ENCODE measurements around the gene RASA4B. TPM values are rescaled to one million over a fixed set of nuclear protein-coding genes. Genes with fewer than 3 reads are reported as not detected.

RASA4B gene
- total RNA-seq, 4 donors from 2014 or later = 5.0 to 9.1 (median 6.7) TPM

DNA sequence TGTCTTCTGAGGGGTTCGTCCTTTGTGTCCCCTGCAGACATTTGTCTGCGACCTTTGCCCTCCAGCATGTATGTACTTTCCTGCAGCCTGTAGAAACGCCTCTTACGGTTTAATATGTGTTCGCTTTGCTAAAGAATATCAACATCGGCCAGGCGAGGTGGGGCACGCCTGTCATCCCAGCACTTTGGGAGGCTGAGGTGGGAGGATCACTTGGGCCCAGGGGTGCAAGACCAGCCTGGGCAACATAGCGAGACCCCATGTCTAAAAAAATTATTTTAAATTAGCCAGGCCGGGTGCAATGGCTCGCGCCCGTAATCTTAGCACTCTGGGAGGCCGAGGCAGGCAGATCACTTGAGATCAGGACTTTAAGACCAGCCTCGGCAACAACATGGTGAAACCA, 68.4 kb downstream of the RASA4B start:
- DNase-seq (ENCODE audit: low spot score) (no peak), ATAC-seq (ENCODE audit: low FRiP score) (no peak)

GRCh38 chr7:102447311-102447710, 70.3 kb downstream of the RASA4B start:
- TF ChIP-seq CTCF (IDR thresholded peaks at IDR 0.05) = no peak
- no peak for ATAC-seq (ENCODE audit: low FRiP score)
- DNase-seq (ENCODE audit: low spot score) = no peak

More for the DNA sequence above, 68.4 kb downstream of the RASA4B start:
- no peak for TF ChIP-seq CTCF (IDR thresholded peaks at IDR 0.05)

DNA sequence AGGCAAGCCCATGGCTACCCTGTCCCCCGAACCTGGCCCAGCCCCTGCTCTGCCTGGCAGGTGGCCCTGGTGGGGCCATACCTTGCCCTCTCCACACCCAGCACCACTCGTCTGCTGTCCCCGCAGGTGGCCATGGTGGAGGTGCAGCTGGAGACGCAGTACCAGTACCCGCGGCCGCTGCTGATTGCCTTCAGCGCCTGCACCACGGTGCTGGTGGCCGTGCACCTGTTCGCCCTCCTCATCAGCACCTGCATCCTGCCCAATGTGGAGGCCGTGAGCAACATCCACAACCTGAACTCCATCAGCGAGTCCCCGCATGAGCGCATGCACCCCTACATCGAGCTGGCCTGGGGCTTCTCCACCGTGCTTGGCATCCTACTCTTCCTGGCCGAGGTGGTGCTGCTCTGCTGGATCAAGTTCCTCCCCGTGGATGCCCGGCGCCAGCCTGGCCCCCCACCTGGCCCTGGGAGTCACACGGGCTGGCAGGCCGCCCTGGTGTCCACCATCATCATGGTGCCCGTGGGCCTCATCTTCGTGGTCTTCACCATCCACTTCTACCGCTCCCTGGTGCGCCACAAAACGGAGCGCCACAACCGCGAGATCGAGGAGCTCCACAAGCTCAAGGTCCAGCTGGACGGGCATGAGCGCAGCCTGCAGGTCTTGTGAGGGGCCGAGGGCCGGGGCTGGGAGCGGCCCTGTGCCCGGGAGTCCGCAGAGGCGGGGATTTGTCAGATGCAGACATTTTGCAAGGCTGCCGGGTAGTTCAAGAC, 71.0 kb downstream of the RASA4B start:
- DNase-seq (ENCODE audit: low spot score) (no peak), ATAC-seq (ENCODE audit: low FRiP score) (no peak)
- TF ChIP-seq CTCF (IDR thresholded peaks at IDR 0.05) = no peak

DNA sequence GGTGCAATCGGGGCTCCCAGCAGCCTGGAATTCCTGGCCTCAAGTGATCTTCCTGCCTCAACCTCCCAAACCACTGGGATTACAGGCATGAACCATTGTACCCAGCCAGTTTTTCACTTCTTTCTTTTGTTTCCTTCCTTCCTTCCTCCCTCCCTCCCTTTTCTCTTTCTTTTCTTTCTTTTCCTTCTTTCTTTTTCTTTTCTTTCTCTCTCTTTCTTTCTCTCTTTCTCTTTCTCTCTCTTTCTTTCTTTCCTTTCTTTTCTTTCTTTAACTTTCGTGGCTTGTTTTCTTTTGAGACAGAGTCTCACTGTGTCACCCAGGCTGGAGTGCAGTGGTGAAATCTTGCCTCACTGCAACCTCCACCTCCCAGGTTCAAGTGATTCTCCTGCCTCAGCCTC, 71.9 kb downstream of the RASA4B start:
- ATAC-seq (ENCODE audit: low FRiP score) = no peak
- DNase-seq (ENCODE audit: low spot score) = no peak
- TF ChIP-seq CTCF (IDR thresholded peaks at IDR 0.05) = no peak

DNA sequence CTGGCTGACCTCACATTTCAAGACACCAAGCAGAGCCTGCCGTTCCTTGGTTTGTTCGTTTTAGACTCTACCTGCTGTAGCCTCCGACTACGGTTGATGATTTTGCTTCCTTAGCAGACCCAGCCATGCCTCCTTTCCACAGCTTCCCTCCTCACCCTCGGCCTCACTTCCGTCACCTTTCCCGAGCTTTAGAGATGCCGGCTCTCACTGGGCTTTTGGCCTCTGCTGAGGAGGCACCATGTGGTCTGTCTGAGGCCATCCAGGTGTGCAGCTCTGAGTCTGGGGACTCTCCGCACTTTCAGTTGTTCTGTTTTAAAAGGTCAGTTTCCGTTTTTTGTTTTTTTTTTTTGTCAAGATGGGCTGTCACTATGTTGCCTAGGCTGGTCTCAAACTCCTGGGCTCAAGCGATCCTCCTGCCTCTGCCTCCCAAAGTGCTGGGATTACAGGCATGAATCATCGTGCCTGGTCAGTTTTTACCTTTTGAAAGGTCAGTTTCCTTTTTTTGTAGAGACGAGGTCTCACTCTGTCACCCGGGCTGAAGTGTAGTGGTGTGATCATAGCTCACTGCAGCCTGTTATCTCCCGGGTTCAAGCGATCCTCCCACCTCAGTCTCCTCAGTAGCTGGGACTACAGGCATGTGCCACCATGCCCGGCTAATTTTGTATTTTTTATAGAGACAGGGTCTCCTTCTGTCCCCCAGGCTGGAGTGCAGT, 72.5 kb downstream of the RASA4B start:
- ATAC-seq (ENCODE audit: low FRiP score) = no peak
- no peak for DNase-seq (ENCODE audit: low spot score)
- TF ChIP-seq CTCF (IDR thresholded peaks at IDR 0.05) = no peak

- no peak for DNase-seq (ENCODE audit: low spot score)
- ATAC-seq (ENCODE audit: low FRiP score) = peak; percentile 25
- TF ChIP-seq CTCF (IDR thresholded peaks at IDR 0.05) = no peak
These were observed 77.4 kb downstream of the RASA4B start for GRCh38 chr7:102439963-102440795.

All from omental fat pad (tissue), 4 donors.